RWPE2 (cell line): ENCODE data around the gene TMSB15A.
"Not testable (repeated sequence)": the region's sequence is repeated elsewhere in the genome, so short reads cannot be mapped to it uniquely, and the experiment has no call there.

Experiments used
- ATAC-seq: fragments of 200-7000 bp; cut with Tn5 transposase; 3 replicates; pipeline ENCODE4 v1.9.1; 2021; ENCODE audit warnings: low read depth
- DNase-seq: peaks from one replicate; pipeline ENCODE4 v3.0.0-alpha.2; 2020; ENCODE audit warnings: low spot score
- H3K27ac ChIP-seq: fragments of 450-650 bp; 2 replicates; pipeline ENCODE4 v1.5.1; 2017; ENCODE audit warnings: mild to moderate bottlenecking; ENCODE audit not compliant: poor library complexity, severe bottlenecking
- H3K27me3 ChIP-seq: fragments of 250-450 bp; sonication (Bioruptor Pico); 2 replicates; pipeline ENCODE4 v1.5.1; 2021; ENCODE audit warnings: mild to moderate bottlenecking, moderate library complexity; ENCODE audit not compliant: insufficient read depth, poor library complexity, severe bottlenecking
- H3K36me3 ChIP-seq: fragments of 250-450 bp; sonication (Bioruptor Pico); 2 replicates; pipeline ENCODE4 v1.5.1; 2020; ENCODE audit warnings: low read depth, mild to moderate bottlenecking, moderate library complexity
- H3K4me1 ChIP-seq: fragments of 250-450 bp; sonication (Bioruptor Pico); 2 replicates; pipeline ENCODE4 v1.5.1; 2021; ENCODE audit warnings: mild to moderate bottlenecking, moderate library complexity; ENCODE audit not compliant: insufficient read depth, poor library complexity, severe bottlenecking
- H3K4me3 ChIP-seq: fragments of 250-450 bp; sonication (Bioruptor Pico); 2 replicates; pipeline ENCODE4 v1.5.1; 2021; ENCODE audit warnings: mild to moderate bottlenecking, moderate library complexity; ENCODE audit not compliant: severe bottlenecking
- H3K9me3 ChIP-seq: fragments of 250-450 bp; sonication (Bioruptor Pico); 2 replicates; pipeline ENCODE4 v1.5.1; 2021; ENCODE audit warnings: mild to moderate bottlenecking, moderate library complexity; ENCODE audit not compliant: severe bottlenecking
- CTCF ChIP-seq: fragments of 450-650 bp; IDR thresholded peaks from one replicate; pipeline ENCODE4 v1.5.1; 2017; ENCODE audit warnings: mild to moderate bottlenecking, moderate library complexity; ENCODE audit not compliant: poor library complexity, severe bottlenecking

The TMSB15A gene

GRCh38 chrX:102498732-102499131 is 17.8 kb downstream of the TMSB15A start:
- DNase-seq (no peak), ATAC-seq (no peak)
- TF ChIP-seq CTCF, result no peak
- H3K27me3 ChIP-seq, result no peaks in the 10 kb centered on the region
- H3K4me3 ChIP-seq, result no peak overlapping the region
- no peaks in the 10 kb centered on the region for H3K9me3 ChIP-seq
- H3K27ac ChIP-seq, result no peak overlapping the region
- no peaks in the 10 kb centered on the region for H3K4me1 ChIP-seq
- no peaks in the 10 kb centered on the region for H3K36me3 ChIP-seq

GRCh38 chrX:102491766-102492165 is 24.8 kb downstream of the TMSB15A start:
- Histone ChIP-seq H3K4me1 (no peaks in the 10 kb centered on the region), H3K27ac (no peak overlapping the region), H3K9me3 (no peaks in the 10 kb centered on the region), H3K36me3 (no peaks in the 10 kb centered on the region), H3K4me3 (no peak overlapping the region), H3K27me3 (no peaks in the 10 kb centered on the region)
- no peak for DNase-seq
- TF ChIP-seq CTCF, result no peak
- ATAC-seq, result no peak

GRCh38 chrX:102478765-102479164 is 37.8 kb downstream of the TMSB15A start:
- not testable (repeated sequence) for DNase-seq, H3K4me1 ChIP-seq, H3K36me3 ChIP-seq, H3K4me3 ChIP-seq, H3K9me3 ChIP-seq, H3K27ac ChIP-seq, H3K27me3 ChIP-seq
- peak; percentile 71; the same call in 2 of the 3 replicates for ATAC-seq

GRCh38 chrX:102471762-102472220 is 44.7 kb downstream of the TMSB15A start, which contains the start of gene TCP11X2:
TCP11X2 (minus strand) TSS chrX:102471812.
- not testable (repeated sequence) for H3K27ac ChIP-seq, H3K9me3 ChIP-seq, H3K27me3 ChIP-seq, DNase-seq, ATAC-seq, H3K4me1 ChIP-seq, H3K4me3 ChIP-seq, H3K36me3 ChIP-seq

- DNase-seq, ATAC-seq, H3K9me3 ChIP-seq, H3K27me3 ChIP-seq, H3K36me3 ChIP-seq, H3K4me1 ChIP-seq, H3K27ac ChIP-seq, H3K4me3 ChIP-seq: not testable (repeated sequence)
These were observed 46.3 kb downstream of the TMSB15A start for GRCh38 chrX:102470215-102470614.
